SU-DHL-6 (cell line): ENCODE results near the gene BEND3.

ENCODE experiments used
- EZH2phosphoT487 ChIP-seq: fragments of 200-600 bp; sonication (generic), shearing (Covaris generic); conservative IDR thresholded peaks from 2 replicates; pipeline ENCODE4 v1.6.1; 2018; ENCODE audit warnings: mild to moderate bottlenecking, antibody characterized with exemption, low read length, moderate library complexity, mixed read lengths
- TF ChIP-seq, protein P1 (sequence below): fragments of 200-600 bp; sonication (generic); IDR thresholded peaks from one replicate; pipeline ENCODE4 v1.5.1; 2017; ENCODE audit warnings: antibody characterized with exemption, mild to moderate bottlenecking, low read length, moderate library complexity; ENCODE audit not compliant: insufficient read depth, poor library complexity, severe bottlenecking

DNA sequence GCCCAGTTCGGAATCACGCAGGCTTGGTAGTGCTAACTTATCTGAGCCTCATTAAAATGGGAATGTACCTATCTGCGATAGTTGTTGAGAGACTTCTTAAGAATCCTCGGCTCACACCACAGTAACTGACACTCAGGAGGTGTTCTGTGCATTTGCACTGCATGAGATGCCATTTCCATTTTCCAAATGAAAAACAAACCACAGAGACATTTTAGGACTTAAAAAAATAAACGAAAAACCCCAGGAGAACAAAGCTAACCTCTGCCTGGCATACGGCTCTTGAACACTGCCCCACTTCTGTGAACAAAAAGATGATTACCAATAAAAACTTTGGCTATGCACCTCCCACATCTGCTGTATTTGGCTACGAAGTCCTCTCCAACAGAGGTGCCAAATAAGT is 37.6 kb downstream of the BEND3 start:
- TF ChIP-seq, protein P1, sequence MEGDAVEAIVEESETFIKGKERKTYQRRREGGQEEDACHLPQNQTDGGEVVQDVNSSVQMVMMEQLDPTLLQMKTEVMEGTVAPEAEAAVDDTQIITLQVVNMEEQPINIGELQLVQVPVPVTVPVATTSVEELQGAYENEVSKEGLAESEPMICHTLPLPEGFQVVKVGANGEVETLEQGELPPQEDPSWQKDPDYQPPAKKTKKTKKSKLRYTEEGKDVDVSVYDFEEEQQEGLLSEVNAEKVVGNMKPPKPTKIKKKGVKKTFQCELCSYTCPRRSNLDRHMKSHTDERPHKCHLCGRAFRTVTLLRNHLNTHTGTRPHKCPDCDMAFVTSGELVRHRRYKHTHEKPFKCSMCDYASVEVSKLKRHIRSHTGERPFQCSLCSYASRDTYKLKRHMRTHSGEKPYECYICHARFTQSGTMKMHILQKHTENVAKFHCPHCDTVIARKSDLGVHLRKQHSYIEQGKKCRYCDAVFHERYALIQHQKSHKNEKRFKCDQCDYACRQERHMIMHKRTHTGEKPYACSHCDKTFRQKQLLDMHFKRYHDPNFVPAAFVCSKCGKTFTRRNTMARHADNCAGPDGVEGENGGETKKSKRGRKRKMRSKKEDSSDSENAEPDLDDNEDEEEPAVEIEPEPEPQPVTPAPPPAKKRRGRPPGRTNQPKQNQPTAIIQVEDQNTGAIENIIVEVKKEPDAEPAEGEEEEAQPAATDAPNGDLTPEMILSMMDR = no peak
- no peak for TF ChIP-seq EZH2phosphoT487
